ENCODE results near the gene PLAGL1. TPM values are rescaled to one million over a fixed set of nuclear protein-coding genes. Genes with fewer than 3 reads are reported as not detected.
"Not testable (repeated sequence)": the region's sequence is repeated elsewhere in the genome, so short reads cannot be mapped to it uniquely, and the experiment has no call there.

PLAGL1 gene
- total RNA-seq, 4 donors from 2014 or later, result 21.7 to 39.2 (median 27.8) TPM

GRCh38 chr6:144017166-144018094 is 9.4 kb upstream of the PLAGL1 start:
- intact Hi-C loops (cut with DNase I; ENCODE audit: low total_unique reads), result no loop called here
- WGBS, 2 donors, result 84 to 85% methylated on average over 5 of the region's 5 CpGs
- H3K4me3 ChIP-seq (ENCODE audit: low read depth, poor library complexity, severe bottlenecking), result no peak overlapping the region
- no peak for DNase-seq (ENCODE audit: low spot score in 2 of 2)
- no peak for TF ChIP-seq POLR2A (IDR thresholded peaks at IDR 0.05)
- no peak for TF ChIP-seq CTCF (IDR thresholded peaks at IDR 0.05)

- TF ChIP-seq POLR2A (IDR thresholded peaks at IDR 0.05) (no peak), CTCF (IDR thresholded peaks at IDR 0.05) (peak in 1 of 3 donors; percentile 51)
- intact Hi-C loops (cut with DNase I; ENCODE audit: low total_unique reads), result loop anchor here (5.0 kb wide), 1 partner anchor 436 kb away; no protein-coding TSS in a partner anchor
- DNase-seq (ENCODE audit: low spot score in 2 of 2), result peak; percentile 58 to 93
- no peak overlapping the region for H3K4me3 ChIP-seq (ENCODE audit: low read depth, poor library complexity, severe bottlenecking)
- 14% methylated on average over 8 of the region's 8 CpGs for WGBS, 2 donors
These were observed 5.4 kb upstream of the PLAGL1 start for GRCh38 chr6:144013486-144013909.

- TF ChIP-seq POLR2A (IDR thresholded peaks at IDR 0.05), result no peak
- TF ChIP-seq CTCF (IDR thresholded peaks at IDR 0.05), result no peak
- no peak overlapping the region for H3K4me3 ChIP-seq (ENCODE audit: low read depth, poor library complexity, severe bottlenecking)
- no peak for DNase-seq (ENCODE audit: low spot score in 2 of 2)
- 78 to 86% methylated on average over 1 of the region's 1 CpG for WGBS, 2 donors
- intact Hi-C loops (cut with DNase I; ENCODE audit: low total_unique reads), result loop anchor here (5.0 kb wide), 1 partner anchor 435 kb away; no protein-coding TSS in a partner anchor
These were observed 4.5 kb upstream of the PLAGL1 start for GRCh38 chr6:144012534-144012933.

GRCh38 chr6:144009628-144010027 is 1.6 kb upstream of the PLAGL1 start:
- 94 to 96% methylated on average over 2 of the region's 2 CpGs for WGBS, 2 donors
- DNase-seq (ENCODE audit: low spot score in 2 of 2); H3K4me3 ChIP-seq (ENCODE audit: low read depth, poor library complexity, severe bottlenecking): not testable (repeated sequence)
- intact Hi-C loops (cut with DNase I; ENCODE audit: low total_unique reads), result loop anchor here (5.0 kb wide), 1 partner anchor 432 kb away; no protein-coding TSS in a partner anchor

GRCh38 chr6:144008846-144009245 is 787 bp upstream of the PLAGL1 start:
- no peak overlapping the region for H3K4me3 ChIP-seq (ENCODE audit: low read depth, poor library complexity, severe bottlenecking)

More at GRCh38 chr6:144008846-144009245, 787 bp upstream of the PLAGL1 start:
- DNase-seq (ENCODE audit: low spot score in 2 of 2), result no peak
- TF ChIP-seq CTCF (IDR thresholded peaks at IDR 0.05) (no peak), POLR2A (IDR thresholded peaks at IDR 0.05) (no peak)
- intact Hi-C loops (cut with DNase I; ENCODE audit: low total_unique reads), result no loop called here
- 83 to 87% methylated on average over 9 of the region's 9 CpGs for WGBS, 2 donors

Measured in lower leg skin (tissue), 4 donors.